Measurements from ENCODE around the gene KRTAP5-6.
"Not testable (repeated sequence)": the region's sequence is repeated elsewhere in the genome, so short reads cannot be mapped to it uniquely, and the experiment has no call there.

DNA sequence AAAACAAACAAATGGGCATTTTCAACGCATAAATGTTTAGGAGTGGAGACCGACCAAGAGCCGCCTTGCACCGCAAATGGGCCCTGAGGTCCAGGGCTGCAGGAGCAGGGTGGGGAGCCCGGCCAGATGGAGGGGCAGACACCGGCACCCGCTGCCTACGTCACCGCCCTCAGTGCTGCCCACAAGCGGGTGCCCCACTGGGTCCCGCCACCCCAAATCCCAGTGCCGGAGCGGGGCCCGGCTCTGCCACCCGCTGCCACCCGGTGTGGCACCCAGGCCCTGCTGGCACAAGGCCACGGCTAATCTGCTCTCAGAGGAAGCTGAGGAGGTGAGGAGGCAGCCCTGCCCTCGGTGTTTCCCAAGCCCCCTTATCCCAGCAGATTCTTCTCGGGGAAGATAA is 13.8 kb upstream of the KRTAP5-6 start:
- TF ChIP-seq FOXJ3 (CRISPR knock-in tag; IDR thresholded peaks at IDR 0.05); MAX (IDR thresholded peaks at IDR 0.05; ENCODE audit: low read depth); NRF1 (IDR thresholded peaks at IDR 0.05; ENCODE audit: low read depth, low read length); CHD2 (IDR thresholded peaks at IDR 0.05; ENCODE audit: low read length, partially characterized antibody); POLR2AphosphoS5 (IDR thresholded peaks at IDR 0.05; ENCODE audit: low read depth, low read length); IRF3 (IDR thresholded peaks at IDR 0.05; ENCODE audit: low read depth, low read length); RAD21 (IDR thresholded peaks at IDR 0.05; ENCODE audit: low read length); ELF1 (IDR thresholded peaks at IDR 0.05); TAF1 (IDR thresholded peaks at IDR 0.05; ENCODE audit: borderline replicate concordance, low read depth, low read length); ZBTB33 (IDR thresholded peaks at IDR 0.05; ENCODE audit: borderline replicate concordance, low read depth); PBX3 (IDR thresholded peaks at IDR 0.05); NFIC (IDR thresholded peaks at IDR 0.05; ENCODE audit: borderline replicate concordance); GABPA (IDR thresholded peaks at IDR 0.05; ENCODE audit: low read depth): not testable (repeated sequence)
- TF ChIP-seq, protein P1, sequence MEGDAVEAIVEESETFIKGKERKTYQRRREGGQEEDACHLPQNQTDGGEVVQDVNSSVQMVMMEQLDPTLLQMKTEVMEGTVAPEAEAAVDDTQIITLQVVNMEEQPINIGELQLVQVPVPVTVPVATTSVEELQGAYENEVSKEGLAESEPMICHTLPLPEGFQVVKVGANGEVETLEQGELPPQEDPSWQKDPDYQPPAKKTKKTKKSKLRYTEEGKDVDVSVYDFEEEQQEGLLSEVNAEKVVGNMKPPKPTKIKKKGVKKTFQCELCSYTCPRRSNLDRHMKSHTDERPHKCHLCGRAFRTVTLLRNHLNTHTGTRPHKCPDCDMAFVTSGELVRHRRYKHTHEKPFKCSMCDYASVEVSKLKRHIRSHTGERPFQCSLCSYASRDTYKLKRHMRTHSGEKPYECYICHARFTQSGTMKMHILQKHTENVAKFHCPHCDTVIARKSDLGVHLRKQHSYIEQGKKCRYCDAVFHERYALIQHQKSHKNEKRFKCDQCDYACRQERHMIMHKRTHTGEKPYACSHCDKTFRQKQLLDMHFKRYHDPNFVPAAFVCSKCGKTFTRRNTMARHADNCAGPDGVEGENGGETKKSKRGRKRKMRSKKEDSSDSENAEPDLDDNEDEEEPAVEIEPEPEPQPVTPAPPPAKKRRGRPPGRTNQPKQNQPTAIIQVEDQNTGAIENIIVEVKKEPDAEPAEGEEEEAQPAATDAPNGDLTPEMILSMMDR (IDR thresholded peaks at IDR 0.05), result not testable (repeated sequence)
